ENCODE data around the gene ERBB4.

Gene ERBB4

DNA sequence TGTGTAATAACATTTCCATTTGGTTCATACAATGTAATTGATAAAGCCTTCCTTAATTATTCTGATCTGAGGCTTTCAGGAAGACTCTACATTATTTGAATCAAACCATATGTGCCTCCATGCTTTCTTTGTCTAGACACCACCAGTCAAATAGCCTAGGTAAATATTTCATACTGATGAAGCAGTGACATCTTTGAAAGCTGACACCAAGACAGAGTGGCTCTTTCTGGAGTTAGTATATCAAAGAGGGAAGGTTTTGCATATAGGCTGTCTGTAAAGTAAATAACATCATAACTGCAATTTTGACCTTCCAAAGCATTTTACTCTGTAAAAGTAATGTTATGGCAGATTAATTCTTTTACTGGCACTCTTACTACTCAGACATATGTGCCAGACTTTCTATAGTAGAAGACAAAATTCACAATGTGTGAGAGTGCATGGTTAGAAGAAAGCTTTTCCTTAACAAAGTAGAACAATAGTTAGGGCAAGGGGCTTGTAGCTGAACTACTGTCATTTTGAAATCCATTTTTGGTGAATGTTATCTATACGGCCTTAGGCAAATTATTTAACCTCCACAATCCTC is 177.3 kb downstream of the ERBB4 start:
- no peak overlapping the region for H3K27ac ChIP-seq
- TF ChIP-seq, protein P1, sequence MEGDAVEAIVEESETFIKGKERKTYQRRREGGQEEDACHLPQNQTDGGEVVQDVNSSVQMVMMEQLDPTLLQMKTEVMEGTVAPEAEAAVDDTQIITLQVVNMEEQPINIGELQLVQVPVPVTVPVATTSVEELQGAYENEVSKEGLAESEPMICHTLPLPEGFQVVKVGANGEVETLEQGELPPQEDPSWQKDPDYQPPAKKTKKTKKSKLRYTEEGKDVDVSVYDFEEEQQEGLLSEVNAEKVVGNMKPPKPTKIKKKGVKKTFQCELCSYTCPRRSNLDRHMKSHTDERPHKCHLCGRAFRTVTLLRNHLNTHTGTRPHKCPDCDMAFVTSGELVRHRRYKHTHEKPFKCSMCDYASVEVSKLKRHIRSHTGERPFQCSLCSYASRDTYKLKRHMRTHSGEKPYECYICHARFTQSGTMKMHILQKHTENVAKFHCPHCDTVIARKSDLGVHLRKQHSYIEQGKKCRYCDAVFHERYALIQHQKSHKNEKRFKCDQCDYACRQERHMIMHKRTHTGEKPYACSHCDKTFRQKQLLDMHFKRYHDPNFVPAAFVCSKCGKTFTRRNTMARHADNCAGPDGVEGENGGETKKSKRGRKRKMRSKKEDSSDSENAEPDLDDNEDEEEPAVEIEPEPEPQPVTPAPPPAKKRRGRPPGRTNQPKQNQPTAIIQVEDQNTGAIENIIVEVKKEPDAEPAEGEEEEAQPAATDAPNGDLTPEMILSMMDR (conservative IDR thresholded peaks at IDR 0.05) = no peak

DNA sequence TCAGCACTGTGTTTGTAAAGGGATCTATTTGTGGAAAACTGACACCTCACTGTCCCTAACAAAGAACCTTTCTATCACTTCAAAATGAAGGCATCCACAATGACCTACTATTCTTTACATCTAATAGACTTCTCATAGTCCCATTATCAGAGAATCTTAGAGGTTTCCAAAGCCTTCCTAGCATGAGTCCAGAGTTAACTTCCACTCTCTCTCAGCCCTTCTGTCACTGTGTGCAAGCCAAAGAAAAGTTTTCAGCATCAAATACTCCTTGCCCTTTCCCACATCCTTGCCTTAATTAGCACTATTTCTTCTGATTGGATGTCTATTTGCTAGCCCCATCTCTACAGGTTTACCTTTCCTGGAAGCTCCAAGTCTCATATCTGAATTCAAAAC is 178.5 kb downstream of the ERBB4 start:
- TF ChIP-seq, protein P1 (conservative IDR thresholded peaks at IDR 0.05) = no peak
- no peak overlapping the region for H3K27ac ChIP-seq

DNA sequence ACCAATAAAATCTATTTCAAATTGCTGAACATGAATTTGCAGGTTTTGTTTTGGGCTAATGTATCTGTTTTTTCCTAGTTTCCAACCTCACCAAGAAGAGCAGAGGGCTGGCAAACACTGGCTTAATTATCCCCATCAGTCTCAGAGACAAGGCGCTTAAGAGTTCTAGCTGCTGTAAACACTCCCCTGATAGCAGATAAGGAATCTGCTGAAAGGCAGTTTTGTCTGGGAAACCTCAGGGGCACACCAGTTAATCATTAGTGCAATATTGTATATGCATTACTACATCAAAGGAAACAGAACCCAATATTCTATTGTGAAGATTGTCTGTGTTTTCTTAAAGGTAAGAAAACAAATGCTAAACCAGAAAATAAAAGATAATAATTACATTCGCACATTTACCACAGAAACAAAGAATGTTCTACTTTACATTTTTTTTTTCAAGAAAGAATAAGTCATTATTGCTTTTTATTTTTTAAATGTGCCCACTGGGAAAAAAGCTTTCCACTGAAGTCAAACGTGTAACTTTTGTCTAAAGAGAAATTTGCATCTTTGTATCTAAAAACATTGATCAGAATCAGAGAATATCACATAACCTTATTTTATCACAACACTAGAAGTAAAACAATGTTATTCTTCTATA is 179.1 kb downstream of the ERBB4 start:
- TF ChIP-seq, protein P1 (conservative IDR thresholded peaks at IDR 0.05) = no peak
- H3K27ac ChIP-seq = no peak overlapping the region

DNA sequence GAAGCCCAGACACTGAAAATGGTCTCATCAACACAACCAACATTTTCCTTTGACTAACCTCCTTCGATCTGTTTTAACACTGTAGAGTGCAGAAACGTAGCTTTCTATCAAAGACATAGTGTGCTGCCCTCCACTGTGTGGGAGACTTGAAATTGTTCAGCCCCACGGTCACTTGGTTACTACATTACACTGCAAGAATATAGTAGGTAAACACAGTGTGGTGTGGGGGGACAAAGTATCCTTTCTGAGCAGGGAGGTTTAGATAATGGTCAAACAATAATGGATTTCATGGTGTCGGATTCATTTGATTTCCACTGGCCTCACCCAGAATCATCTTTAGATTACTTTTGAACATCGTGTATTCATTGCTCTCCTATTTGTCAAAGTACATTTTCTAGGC is 181.0 kb downstream of the ERBB4 start:
- TF ChIP-seq, protein P1 (conservative IDR thresholded peaks at IDR 0.05) = no peak
- H3K27ac ChIP-seq = no peak overlapping the region

DNA sequence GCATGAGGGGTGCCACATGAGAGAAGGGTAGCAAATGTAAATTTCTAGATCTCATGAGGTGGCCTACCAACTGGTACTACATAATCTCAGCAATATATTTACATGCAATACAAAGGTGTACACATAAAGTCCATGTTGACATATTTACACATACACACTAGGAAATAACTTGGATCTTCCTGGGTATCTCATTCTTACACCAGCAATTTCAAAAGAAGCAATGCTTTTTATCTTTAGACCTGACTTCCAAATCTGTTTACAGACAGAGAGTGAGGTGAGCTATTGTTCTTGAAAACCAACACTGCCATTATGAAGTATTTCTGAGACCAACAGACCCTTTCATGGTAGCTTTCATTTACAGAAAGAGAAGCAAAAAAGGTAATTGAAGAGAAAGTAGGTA is 184.2 kb downstream of the ERBB4 start:
- H3K27ac ChIP-seq = no peak overlapping the region
- TF ChIP-seq, protein P1 (conservative IDR thresholded peaks at IDR 0.05) = no peak

DNA sequence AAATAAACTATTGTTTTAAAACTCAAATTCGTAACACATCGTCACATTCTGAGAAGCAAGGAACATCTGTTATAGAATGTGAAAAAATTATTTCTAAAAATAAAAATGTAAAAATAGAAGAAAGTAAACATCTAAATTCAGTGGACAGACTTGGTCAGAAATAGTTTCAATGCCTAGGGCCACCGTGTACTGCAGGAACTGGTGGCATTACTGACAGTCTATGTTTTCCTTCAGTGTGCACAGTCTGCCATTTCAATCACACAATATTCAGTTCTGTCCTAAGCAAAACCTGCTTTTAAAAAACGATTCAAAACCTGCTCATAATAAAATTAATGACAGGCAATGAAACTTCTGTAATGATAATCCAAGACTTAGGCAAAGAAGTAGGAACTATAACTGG is 190.1 kb downstream of the ERBB4 start:
- TF ChIP-seq, protein P1 (conservative IDR thresholded peaks at IDR 0.05) = no peak
- no peak overlapping the region for H3K27ac ChIP-seq

DNA sequence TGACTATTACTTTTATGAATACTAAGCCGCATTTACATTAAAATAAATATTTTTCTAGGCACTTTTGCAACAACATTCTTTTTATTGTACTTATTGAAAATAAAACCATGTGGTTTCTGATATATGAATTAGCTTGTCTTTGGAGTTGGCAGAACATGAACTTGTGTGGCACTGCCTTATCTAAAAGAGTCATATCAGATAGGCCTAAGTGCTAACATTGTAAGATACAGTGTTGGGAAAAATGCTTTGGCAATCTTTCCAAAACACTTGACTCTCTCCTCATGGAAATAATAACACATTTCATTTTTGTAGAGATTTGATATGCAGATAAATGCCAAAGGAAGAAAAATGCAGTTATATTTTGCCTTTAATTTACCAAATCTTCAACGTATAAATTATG is 191.7 kb downstream of the ERBB4 start:
- H3K27ac ChIP-seq = no peak overlapping the region
- TF ChIP-seq, protein P1 (conservative IDR thresholded peaks at IDR 0.05) = no peak

Measured in VCaP (cell line).